Fibroblast of upper back skin (primary cell): ENCODE measurements around the gene PMM2.

Experiments
- DNase-seq: peaks from one replicate; pipeline ENCODE4 v3.0.0-alpha.2; 2013

Gene PMM2

DNA sequence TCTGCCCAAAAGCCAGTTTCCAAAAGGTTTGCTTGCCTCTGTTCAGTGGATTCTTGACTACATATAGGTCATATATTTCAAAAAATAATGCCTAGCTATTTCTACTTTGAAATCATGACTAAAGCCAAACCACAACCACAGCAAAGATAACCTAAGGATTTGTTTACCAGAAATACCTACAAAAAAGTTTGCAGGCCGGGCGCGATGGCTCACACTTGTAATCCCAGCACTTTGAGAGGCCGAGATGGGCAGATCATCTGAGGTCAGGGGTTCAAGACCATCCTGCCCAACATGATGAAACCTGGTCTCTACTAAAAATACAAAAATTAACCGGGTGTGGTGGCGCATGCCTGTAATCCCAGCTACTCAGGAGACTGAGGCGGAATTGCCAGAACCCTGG is 56.0 kb downstream of the PMM2 start:
- DNase-seq, result no peak

DNA sequence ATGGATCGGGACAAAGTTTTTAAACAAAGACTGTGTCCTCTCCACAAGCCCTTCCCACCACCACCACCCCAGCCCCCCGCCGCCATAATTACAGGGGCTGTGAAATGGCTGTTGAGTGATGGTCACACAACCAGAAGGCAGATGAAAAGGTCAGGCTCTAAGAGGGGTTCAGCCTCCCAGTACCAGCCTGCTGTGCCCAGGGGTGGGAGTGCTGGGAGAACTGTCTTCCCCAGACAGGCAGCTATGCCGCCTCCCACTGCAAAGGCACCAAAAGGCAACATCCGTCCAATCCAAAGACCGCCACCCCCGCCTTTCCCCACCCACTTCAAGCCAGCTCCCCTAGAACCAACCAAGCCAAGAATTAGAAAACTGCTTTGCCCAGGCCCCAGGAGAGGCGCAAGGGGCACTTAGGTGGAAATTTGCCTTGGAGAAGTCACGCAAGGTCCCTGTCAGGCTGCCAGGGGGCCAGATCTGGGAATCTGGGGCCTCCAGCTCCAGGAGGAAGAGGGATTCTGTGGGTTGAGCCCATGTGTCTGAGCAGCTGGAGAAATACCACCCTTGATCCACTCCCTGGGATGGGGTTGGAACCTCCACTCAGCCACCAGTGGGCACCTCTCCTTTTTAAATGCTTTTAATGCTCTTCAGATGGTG is 56.8 kb downstream of the PMM2 start:
- DNase-seq, result no peak

- no peak for DNase-seq
These were observed 57.6 kb downstream of the PMM2 start for GRCh38 chr16:8855051-8855786.

DNA sequence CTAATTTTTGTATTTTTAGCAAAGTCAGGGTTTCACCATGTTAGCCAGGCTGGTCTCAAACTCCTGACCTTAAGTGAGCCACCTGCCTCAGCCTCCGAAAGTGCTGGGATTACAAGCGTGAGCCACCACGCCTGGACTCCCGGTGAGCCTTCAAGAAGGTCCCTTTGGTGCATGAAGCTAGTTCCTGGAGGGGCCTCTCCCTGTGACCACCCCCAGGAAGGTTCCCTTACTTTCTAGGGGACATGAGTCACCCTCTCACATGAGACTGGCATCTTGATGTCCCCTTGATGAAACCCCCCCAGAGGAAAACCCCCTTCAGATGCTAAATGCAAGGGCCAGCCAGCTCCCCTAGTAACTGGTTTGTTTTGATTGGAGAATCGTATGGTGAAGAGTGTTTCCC is 58.3 kb downstream of the PMM2 start:
- DNase-seq, result no peak

- DNase-seq, result no peak
These were observed 61.6 kb downstream of the PMM2 start for GRCh38 chr16:8858994-8859912.

DNA sequence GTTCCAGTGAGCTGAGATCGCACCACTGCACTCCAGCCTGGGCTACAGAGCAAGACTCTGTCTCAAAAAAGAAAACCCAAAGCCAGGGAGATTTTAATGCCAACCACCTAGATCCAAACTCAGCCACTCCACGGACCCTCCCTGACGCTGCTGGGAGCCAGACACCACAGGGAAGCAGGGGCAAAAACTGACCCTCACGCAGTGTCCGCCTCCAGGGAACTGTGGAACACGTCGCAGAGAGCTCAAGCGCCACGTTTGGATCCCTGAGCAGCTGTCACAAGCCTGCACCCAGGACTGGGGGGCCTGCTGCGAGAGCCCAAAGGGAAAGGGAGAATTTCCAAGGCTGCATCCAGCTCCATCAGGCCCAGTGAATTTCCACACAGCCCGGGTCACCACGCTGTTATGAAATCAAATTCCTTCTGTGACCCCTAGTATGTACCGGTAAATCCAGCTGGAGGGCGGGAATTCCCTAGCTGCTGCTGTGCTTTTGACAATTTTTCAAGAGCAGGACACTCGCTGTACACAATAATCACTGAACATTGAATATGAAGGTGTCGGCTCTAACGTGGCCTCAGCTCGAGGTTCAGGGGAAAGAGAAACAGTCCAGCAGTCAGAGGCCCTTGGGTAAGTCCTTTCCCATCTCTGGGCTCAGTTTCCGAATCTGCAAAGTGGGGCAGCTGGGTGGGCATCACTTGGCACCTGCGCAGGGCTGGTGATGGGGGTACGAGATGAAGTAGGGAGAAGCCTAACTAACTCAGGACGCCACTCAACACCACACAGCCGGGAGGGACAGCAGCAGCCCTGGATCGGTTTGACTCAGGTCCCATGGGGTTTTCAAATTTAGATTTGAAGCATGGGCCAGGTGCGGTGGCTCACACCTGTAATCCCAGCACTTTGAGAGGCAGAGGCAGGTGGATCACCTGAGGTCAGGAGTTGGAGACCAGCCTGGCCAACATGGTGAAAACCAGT is 62.6 kb downstream of the PMM2 start:
- DNase-seq, result peak; percentile 44

GRCh38 chr16:8861563-8862308 is 64.1 kb downstream of the PMM2 start:
- no peak for DNase-seq

GRCh38 chr16:8862309-8863130 is 64.9 kb downstream of the PMM2 start:
- DNase-seq, result no peak

- no peak for DNase-seq
These were observed 66.2 kb downstream of the PMM2 start for GRCh38 chr16:8863594-8864424.

DNA sequence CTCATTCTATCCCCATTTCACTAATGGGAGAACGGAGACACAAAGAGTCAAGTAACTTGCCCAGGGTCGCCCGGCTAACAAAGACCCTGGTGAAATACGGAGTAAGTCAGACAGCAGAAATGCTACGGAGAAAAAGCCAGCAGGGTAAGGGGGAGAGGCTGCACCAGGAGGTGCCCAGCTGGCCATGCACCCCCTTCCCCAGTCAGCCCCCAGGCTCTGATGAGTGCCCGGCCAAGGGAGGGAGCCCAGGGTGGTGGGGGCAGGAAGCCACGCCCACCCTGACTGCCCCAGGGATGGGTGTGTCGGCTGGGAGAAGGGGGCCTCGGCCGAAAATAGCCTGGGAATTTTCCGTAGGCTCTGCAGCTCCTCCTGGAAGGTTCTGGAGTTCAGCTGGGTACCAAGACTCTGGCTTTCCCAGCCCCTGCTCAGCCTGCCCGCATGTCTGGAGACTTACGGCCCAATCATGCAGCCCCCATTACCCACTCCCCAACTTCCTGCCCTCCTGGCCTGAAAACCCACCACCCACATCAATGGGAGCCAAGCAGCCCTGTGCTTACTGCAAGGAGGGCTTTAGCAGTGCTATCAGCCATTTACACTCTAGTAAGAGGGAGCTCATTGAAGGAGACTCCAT is 67.0 kb downstream of the PMM2 start:
- DNase-seq, result no peak

GRCh38 chr16:8865145-8865882 is 67.7 kb downstream of the PMM2 start:
- DNase-seq, result no peak

- peak; percentile 31 for DNase-seq
These were observed 68.7 kb downstream of the PMM2 start for GRCh38 chr16:8866118-8866883.

DNA sequence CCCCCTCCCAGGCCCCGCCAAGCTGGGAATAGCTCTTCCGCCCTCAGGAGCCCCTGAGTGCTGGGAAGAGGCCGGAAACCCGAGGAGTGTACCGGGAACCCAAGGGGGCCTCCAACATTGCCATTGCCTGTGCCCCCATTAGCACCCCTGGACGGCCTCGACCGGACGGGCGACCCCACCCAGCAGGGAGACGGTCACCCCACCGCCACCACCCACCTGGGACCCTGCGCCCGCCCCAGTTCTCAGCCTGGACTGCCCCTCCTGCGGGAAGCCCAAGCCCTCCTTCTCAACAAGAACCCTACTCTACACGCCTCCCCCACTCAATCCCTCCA is 69.2 kb downstream of the PMM2 start:
- DNase-seq, result no peak

GRCh38 chr16:8867216-8867931 is 69.7 kb downstream of the PMM2 start:
- DNase-seq, result no peak

GRCh38 chr16:8867932-8868415 is 70.3 kb downstream of the PMM2 start:
- DNase-seq, result no peak

DNA sequence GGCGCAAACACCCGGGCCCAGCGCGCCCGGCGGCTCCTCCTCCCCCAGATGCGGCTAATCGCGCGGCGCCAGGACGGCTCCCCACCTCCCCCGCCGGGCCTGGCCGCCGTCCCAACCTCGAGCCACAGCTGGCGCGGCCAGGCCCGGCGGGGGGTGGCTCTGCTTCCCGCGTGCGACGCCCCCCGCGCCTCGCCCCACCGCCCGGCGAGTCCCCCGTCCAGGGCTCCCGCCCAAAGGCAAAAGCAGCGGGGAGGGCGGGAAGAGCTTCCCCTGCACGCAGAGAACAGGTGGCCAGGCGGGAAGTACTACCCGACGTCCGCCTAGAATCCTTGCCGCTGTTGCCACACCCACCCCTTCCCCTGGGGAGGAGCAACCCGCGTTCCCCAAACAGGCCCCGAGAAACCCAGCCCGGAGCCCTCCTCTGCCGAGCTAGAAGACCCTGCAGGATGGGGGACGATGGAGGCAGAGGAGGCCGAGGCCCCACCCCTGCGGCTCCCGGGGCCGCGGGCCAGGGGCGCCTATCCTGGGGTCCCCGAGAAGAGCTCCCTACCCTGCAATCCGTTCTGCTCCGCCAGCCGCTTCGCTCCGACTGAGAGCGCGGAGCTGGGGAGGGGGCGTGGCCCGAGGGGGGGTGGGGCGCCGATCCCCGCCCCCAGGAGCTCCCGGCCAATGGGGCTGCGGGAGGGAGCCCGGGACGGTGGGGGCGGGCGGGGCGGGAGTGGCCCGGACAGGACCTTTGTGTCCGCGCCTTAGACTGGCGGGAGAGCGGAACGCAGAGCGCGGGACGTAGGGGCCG is 71.0 kb downstream of the PMM2 start, which contains the start of gene CARHSP1:
CARHSP1 (minus strand) TSS at position 591 of the 796 bp plus-strand sequence. CDS start 9,678 bp downstream, outside the sequence.
- DNase-seq, result peak; percentile 89
